ES-I3 (cell line): ENCODE measurements around the gene FERMT3.

Experiments
- H3K36me3 ChIP-seq: 2 replicates; pipeline ENCODE4 v1.6.1; 2013; ENCODE audit warnings: mild to moderate bottlenecking, low read length, control low read depth, moderate library complexity; ENCODE audit not compliant: insufficient read depth
- H3K4me1 ChIP-seq: 2 replicates; pipeline ENCODE4 v1.6.1; 2013; ENCODE audit warnings: mild to moderate bottlenecking, control low read depth, low read length; ENCODE audit not compliant: insufficient read depth
- H3K9ac ChIP-seq: 2 replicates; pipeline ENCODE4 v1.6.1; 2013; ENCODE audit warnings: low read depth, mild to moderate bottlenecking, low read length, moderate library complexity
- H3K9me3 ChIP-seq: 2 replicates; pipeline ENCODE4 v1.6.1; 2013; ENCODE audit warnings: mild to moderate bottlenecking, low read length, moderate library complexity; ENCODE audit not compliant: control insufficient read depth, insufficient read depth

Gene FERMT3

GRCh38 chr11:64203421-64204079, 3.0 kb upstream of the FERMT3 start:
- Histone ChIP-seq H3K36me3 (peaks cover 44% of the 10 kb centered on the region), H3K9me3 (no peaks in the 10 kb centered on the region), H3K4me1 (peaks cover 19% of the 10 kb centered on the region; the same call in 1 of the 2 replicates), H3K9ac (no peak overlapping the region)

- Histone ChIP-seq H3K9me3 (no peaks in the 10 kb centered on the region), H3K9ac (no peak overlapping the region; the same call in 1 of the 2 replicates), H3K36me3 (peaks cover 42% of the 10 kb centered on the region), H3K4me1 (peaks cover 19% of the 10 kb centered on the region; the same call in 1 of the 2 replicates)
Measured at GRCh38 chr11:64204080-64204440, 2.5 kb upstream of the FERMT3 start.

- no peak overlapping the region; the same call in 1 of the 2 replicates for H3K9ac ChIP-seq
- no peaks in the 10 kb centered on the region for H3K9me3 ChIP-seq
- peaks cover 19% of the 10 kb centered on the region; the same call in 1 of the 2 replicates for H3K4me1 ChIP-seq
- H3K36me3 ChIP-seq: peaks cover 42% of the 10 kb centered on the region
Measured at GRCh38 chr11:64204464-64204989, 2.0 kb upstream of the FERMT3 start.

GRCh38 chr11:64207256-64208085, 950 bp downstream of the FERMT3 start:
- Histone ChIP-seq H3K36me3 (peaks cover 25% of the 10 kb centered on the region), H3K9me3 (no peaks in the 10 kb centered on the region), H3K9ac (no peak overlapping the region), H3K4me1 (peaks cover 19% of the 10 kb centered on the region; the same call in 1 of the 2 replicates)

- H3K36me3 ChIP-seq: peaks cover 21% of the 10 kb centered on the region
- peaks cover 19% of the 10 kb centered on the region; the same call in 1 of the 2 replicates for H3K4me1 ChIP-seq
- H3K9me3 ChIP-seq: no peaks in the 10 kb centered on the region
- H3K9ac ChIP-seq: no peak overlapping the region
Measured at GRCh38 chr11:64208086-64208795, 1.7 kb downstream of the FERMT3 start.

- Histone ChIP-seq H3K4me1 (peaks cover 19% of the 10 kb centered on the region; the same call in 1 of the 2 replicates), H3K36me3 (peaks cover 13% of the 10 kb centered on the region), H3K9ac (no peak overlapping the region), H3K9me3 (no peaks in the 10 kb centered on the region)
Measured at GRCh38 chr11:64208796-64209562, 2.5 kb downstream of the FERMT3 start.

- no peaks in the 10 kb centered on the region for H3K9me3 ChIP-seq
- H3K4me1 ChIP-seq: peaks cover 19% of the 10 kb centered on the region; the same call in 1 of the 2 replicates
- H3K36me3 ChIP-seq: peaks cover 8% of the 10 kb centered on the region; the same call in 1 of the 2 replicates
- H3K9ac ChIP-seq: no peak overlapping the region
Measured at GRCh38 chr11:64209563-64209843, 3.0 kb downstream of the FERMT3 start.

GRCh38 chr11:64210301-64211020, 3.9 kb downstream of the FERMT3 start:
- Histone ChIP-seq H3K36me3 (peaks cover 1% of the 10 kb centered on the region; the same call in 1 of the 2 replicates), H3K9ac (no peak overlapping the region), H3K4me1 (peaks cover 16% of the 10 kb centered on the region; the same call in 1 of the 2 replicates), H3K9me3 (no peaks in the 10 kb centered on the region)

- Histone ChIP-seq H3K4me1 (peaks cover 16% of the 10 kb centered on the region; the same call in 1 of the 2 replicates), H3K9ac (no peak overlapping the region), H3K36me3 (no peaks in the 10 kb centered on the region), H3K9me3 (no peaks in the 10 kb centered on the region)
Measured at GRCh38 chr11:64211181-64211872, 4.8 kb downstream of the FERMT3 start.

GRCh38 chr11:64216879-64217278, 10.4 kb downstream of the FERMT3 start:
- no peaks in the 10 kb centered on the region for H3K4me1 ChIP-seq
- no peaks in the 10 kb centered on the region for H3K9me3 ChIP-seq
- H3K9ac ChIP-seq: no peak overlapping the region
- H3K36me3 ChIP-seq: no peaks in the 10 kb centered on the region

- H3K9ac ChIP-seq: no peak overlapping the region
- H3K36me3 ChIP-seq: no peaks in the 10 kb centered on the region; the same call in 1 of the 2 replicates
Measured at GRCh38 chr11:64218628-64219353, 12.3 kb downstream of the FERMT3 start.

GRCh38 chr11:64219354-64219684, 12.8 kb downstream of the FERMT3 start:
- H3K4me1 ChIP-seq: no peaks in the 10 kb centered on the region
- H3K9ac ChIP-seq: no peak overlapping the region
- no peaks in the 10 kb centered on the region; the same call in 1 of the 2 replicates for H3K36me3 ChIP-seq
- no peaks in the 10 kb centered on the region for H3K9me3 ChIP-seq

More at GRCh38 chr11:64218628-64219353, 12.3 kb downstream of the FERMT3 start:
- Histone ChIP-seq H3K4me1 (no peaks in the 10 kb centered on the region), H3K9me3 (no peaks in the 10 kb centered on the region)
